Measurements from ENCODE around the gene ANO1.

ANO1 gene

DNA sequence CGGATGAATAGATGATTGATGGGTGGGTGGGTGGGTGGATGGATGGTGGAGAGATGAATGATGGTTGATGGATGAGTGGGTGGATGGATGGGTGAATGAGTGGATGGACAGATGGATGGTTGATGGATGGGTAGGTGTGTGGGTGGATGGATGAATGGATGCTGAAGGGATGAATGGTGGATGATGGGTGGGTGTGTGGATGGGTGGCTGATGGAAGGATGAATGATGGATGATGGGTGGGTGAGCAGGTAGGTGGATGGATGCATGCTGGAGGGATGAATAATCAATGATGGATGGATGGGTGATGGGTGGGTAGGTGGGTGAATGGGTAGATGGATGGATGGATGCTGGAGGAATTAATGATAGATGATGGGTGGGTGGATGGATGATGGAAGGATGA is 40.5 kb downstream of the ANO1 start:
- no peak for TF ChIP-seq CTCF (conservative IDR thresholded peaks at IDR 0.05)

GRCh38 chr11:70119502-70119901 is 41.4 kb downstream of the ANO1 start:
- TF ChIP-seq CTCF (conservative IDR thresholded peaks at IDR 0.05), result no peak
- no peak overlapping the region for H3K27ac ChIP-seq

More for the DNA sequence above, 40.5 kb downstream of the ANO1 start:
- H3K27ac ChIP-seq, result no peak overlapping the region

- no peak overlapping the region for H3K27ac ChIP-seq
- no peak for TF ChIP-seq CTCF (conservative IDR thresholded peaks at IDR 0.05)
Measured at GRCh38 chr11:70120674-70121073, 42.6 kb downstream of the ANO1 start.

- TF ChIP-seq CTCF (conservative IDR thresholded peaks at IDR 0.05), result no peak
- H3K27ac ChIP-seq, result peak overlapping the region; percentile 38; the same call in 1 of the 2 replicates
Measured at GRCh38 chr11:70122490-70123198, 44.5 kb downstream of the ANO1 start.

DNA sequence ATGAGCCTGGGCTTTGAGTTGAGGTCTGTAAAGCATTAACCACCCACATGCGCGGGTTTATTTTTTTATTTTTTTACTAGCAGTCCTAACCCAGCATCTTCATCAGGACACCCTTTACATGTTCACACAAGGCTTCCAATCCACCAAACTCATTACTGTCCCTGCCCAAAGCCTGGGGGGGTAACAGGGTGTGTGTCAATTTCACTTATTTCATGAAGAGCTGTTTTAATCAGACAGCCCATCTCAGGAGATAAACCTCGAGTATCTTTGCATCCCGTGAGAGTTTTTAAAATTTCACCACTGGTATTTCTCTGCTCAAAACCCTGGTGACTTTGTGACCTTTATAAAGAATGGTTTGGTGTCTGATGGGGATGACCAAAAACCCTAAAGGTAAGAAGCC is 45.6 kb downstream of the ANO1 start:
- no peak overlapping the region for H3K27ac ChIP-seq
- no peak for TF ChIP-seq CTCF (conservative IDR thresholded peaks at IDR 0.05)

GRCh38 chr11:70124321-70125000 is 46.3 kb downstream of the ANO1 start:
- TF ChIP-seq CTCF (conservative IDR thresholded peaks at IDR 0.05), result no peak
- H3K27ac ChIP-seq, result no peak overlapping the region

- no peak overlapping the region for H3K27ac ChIP-seq
- TF ChIP-seq CTCF (conservative IDR thresholded peaks at IDR 0.05), result no peak
Measured at GRCh38 chr11:70126494-70126893, 48.4 kb downstream of the ANO1 start.

All from VCaP (cell line).